CD4-positive, alpha-beta T cell (primary cell): ENCODE results near the gene CHD5. TPM values are rescaled to one million over a fixed set of nuclear protein-coding genes. Genes with fewer than 3 reads are reported as not detected.

Source experiments
- ATAC-seq: fragments of 200-7000 bp; cut with Tn5 transposase; one replicate; pipeline ENCODE4 v1.10.0; 2022; ENCODE audit warnings: mild to moderate bottlenecking; ENCODE audit not compliant: poor library complexity
- CTCF ChIA-PET: fragments of 350-600 bp; sonication (Branson Sonifier 250); formaldehyde crosslinking; loops from one replicate; lab custom pipeline; 2021; ENCODE audit warnings: antibody characterized with exemption, inconsistent platforms; lab: Charles Lee
- POLR2A ChIA-PET: fragments of 350-600 bp; sonication (Branson Sonifier 250); formaldehyde crosslinking; loops from one replicate; lab custom pipeline; 2021; ENCODE audit warnings: antibody characterized with exemption, inconsistent platforms; lab: Charles Lee
- DNase-seq, 14 experiments: peaks; one replicate each; pipeline ENCODE4 v3.0.0-alpha.2; 2013 to 2020; ENCODE audit warnings: mixed read lengths in 2 of 14
- H3K27ac ChIP-seq, 2 donors: one replicate each; pipeline versions ENCODE4 v1.5.1 to v1.7.0; 2013; ENCODE audit warnings: low read length in 2 of 2, low read depth in 1 of 2, mild to moderate bottlenecking in 1 of 2
- H3K27me3 ChIP-seq, 2 experiments: 1 replicate in 1 of 2; 2 replicates in 1 of 2; pipeline versions ENCODE4 v1.6.1 to v1.7.0; 2013; ENCODE audit warnings: low read length in 2 of 2, control low read depth in 1 of 2, mild to moderate bottlenecking in 1 of 2, moderate library complexity in 1 of 2; ENCODE audit not compliant: insufficient read depth in 2 of 2, control insufficient read depth in 1 of 2
- H3K36me3 ChIP-seq: one replicate; pipeline ENCODE4 v1.6.1; 2013; ENCODE audit warnings: low read length, control low read depth; ENCODE audit not compliant: insufficient read depth
- H3K4me1 ChIP-seq: one replicate; pipeline ENCODE4 v1.6.1; 2013; ENCODE audit warnings: low read length, control low read depth; ENCODE audit not compliant: insufficient read depth
- H3K4me3 ChIP-seq: one replicate; pipeline ENCODE4 v1.5.1; 2013; ENCODE audit warnings: mild to moderate bottlenecking, low read length, moderate library complexity
- H3K9me3 ChIP-seq, 2 experiments: 1 replicate in 1 of 2; 2 replicates in 1 of 2; pipeline versions ENCODE4 v1.6.1 to v1.7.0; 2013; ENCODE audit warnings: low read length in 2 of 2, mild to moderate bottlenecking in 2 of 2, control low read depth in 1 of 2, moderate library complexity in 1 of 2; ENCODE audit not compliant: control insufficient read depth in 1 of 2, insufficient read depth in 1 of 2
- H3K27ac Mint-ChIP-seq: one replicate; pipeline ENCODE4 v1.8.0; 2020; ENCODE audit warnings: mixed read lengths
- H3K27me3 Mint-ChIP-seq: one replicate; pipeline ENCODE4 v1.8.0; 2021; ENCODE audit warnings: mixed read lengths
- H3K36me3 Mint-ChIP-seq: one replicate; pipeline ENCODE4 v1.8.0; 2021; ENCODE audit warnings: low read depth, mixed read lengths
- H3K4me1 Mint-ChIP-seq: one replicate; pipeline ENCODE4 v1.8.0; 2021; ENCODE audit warnings: low read depth, mixed read lengths
- H3K4me3 Mint-ChIP-seq: one replicate; pipeline ENCODE4 v1.8.0; 2020; ENCODE audit warnings: mild to moderate bottlenecking, mixed read lengths
- H3K9me3 Mint-ChIP-seq: one replicate; pipeline ENCODE4 v1.8.0; 2020; ENCODE audit warnings: mixed read lengths
- CTCF ChIP-seq: fragments of 200-600 bp; IDR thresholded peaks from one replicate; pipeline ENCODE4 v1.8.0; 2022; ENCODE audit warnings: antibody characterized with exemption, mild to moderate bottlenecking
- intact Hi-C, 2 experiments: fragments of 100-400 bp; cut with DNase I in 1 of 2; cut with micrococcal nuclease in 1 of 2; formaldehyde crosslinking; loops; one replicate each; pipeline versions ENCODE4 v1.15.1 to v1.9.0; 2023 to 2025; cut with DNase I, micrococcal nuclease
- total RNA-seq, 174 experiments: library from RNA in 2 of 174; stranded (reverse) in 2 of 174; gene quantifications; one replicate each; pipeline ENCODE4 v1.2.3 and lab custom pipeline; 2021 to 2026

CHD5 gene
- total RNA-seq, 2 experiments from 2014 or later, result 0.25 to 0.34 TPM

DNA sequence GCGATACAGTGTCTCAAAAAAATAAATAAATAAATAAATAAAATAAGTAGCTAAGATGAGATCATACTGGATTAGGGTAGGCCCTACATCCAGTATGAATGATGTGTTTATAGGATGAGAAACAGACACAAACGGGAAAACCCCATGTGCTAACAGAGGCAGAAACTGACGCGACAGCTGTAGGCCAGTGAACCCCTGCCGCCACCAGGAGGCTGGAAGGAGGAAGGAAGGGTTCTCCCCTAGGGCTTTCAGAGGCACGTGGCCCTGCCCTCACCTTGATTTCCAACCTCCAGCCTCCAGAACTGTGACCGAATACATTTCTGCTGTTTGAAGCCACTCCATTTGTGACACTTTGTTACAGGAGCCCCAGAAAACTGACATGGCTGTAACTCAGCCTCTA lies 38.5 kb downstream of the CHD5 start:
- Mint-ChIP-seq H3K4me1 (no peaks in the 10 kb centered on the region), H3K36me3 (no peaks in the 10 kb centered on the region), H3K27ac (no peak overlapping the region), H3K27me3 (no peaks in the 10 kb centered on the region), H3K9me3 (no peaks in the 10 kb centered on the region), H3K4me3 (no peak overlapping the region)
- H3K9me3 ChIP-seq, result no peaks in the 10 kb centered on the region
- H3K27me3 ChIP-seq, result peaks cover 0 to 2% of the 10 kb centered on the region in 2 experiments
- TF ChIP-seq CTCF, result no peak
- peak in 2 of 14 experiments; percentile 23 to 42 for DNase-seq
- H3K4me3 ChIP-seq, result no peak overlapping the region
- H3K27ac ChIP-seq, result no peak overlapping the region
- intact Hi-C loops, result no loop called here
- no peaks in the 10 kb centered on the region for H3K36me3 ChIP-seq
- no peak for ATAC-seq
- CTCF ChIA-PET, result no interaction called here
- H3K4me1 ChIP-seq, result no peaks in the 10 kb centered on the region
- POLR2A ChIA-PET, result no interaction called here

GRCh38 chr1:6140413-6140812 lies 39.7 kb downstream of the CHD5 start:
- H3K4me3 ChIP-seq, result no peak overlapping the region
- Mint-ChIP-seq H3K4me1 (no peaks in the 10 kb centered on the region), H3K27me3 (no peaks in the 10 kb centered on the region)

DNA sequence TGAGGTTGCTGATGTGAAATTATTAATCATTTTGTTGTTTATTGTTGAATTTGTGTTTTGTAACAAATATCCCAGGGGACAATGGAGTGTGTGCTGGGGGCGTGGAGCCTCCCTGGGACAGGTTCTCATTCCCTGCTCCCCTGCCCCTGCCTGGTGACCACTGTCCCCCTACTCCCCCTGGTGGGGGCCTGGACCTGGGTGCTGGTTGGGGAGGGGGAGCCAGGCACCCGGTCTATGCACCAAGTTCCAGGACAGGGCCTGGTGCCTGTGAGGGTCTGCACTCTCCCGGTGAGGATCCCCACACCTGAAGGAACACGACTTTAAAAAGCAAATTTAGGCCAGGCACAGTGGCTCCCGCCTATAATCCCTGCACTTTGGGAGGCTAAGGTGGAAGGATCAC lies 42.4 kb downstream of the CHD5 start:
- peaks cover 0 to 3% of the 10 kb centered on the region in 2 experiments for H3K9me3 ChIP-seq
- no peaks in the 10 kb centered on the region for H3K27me3 ChIP-seq
- no peaks in the 10 kb centered on the region for H3K4me1 Mint-ChIP-seq
- no peak for TF ChIP-seq CTCF
- H3K4me1 ChIP-seq, result no peaks in the 10 kb centered on the region
- no peak overlapping the region for H3K4me3 ChIP-seq
- H3K27me3 Mint-ChIP-seq, result no peaks in the 10 kb centered on the region
- ChIA-PET POLR2A (no interaction called here), CTCF (no interaction called here)
- H3K27ac Mint-ChIP-seq, result no peak overlapping the region
- no peak overlapping the region for H3K4me3 Mint-ChIP-seq
- no peaks in the 10 kb centered on the region for H3K36me3 ChIP-seq
- DNase-seq (no peak), ATAC-seq (no peak)
- H3K27ac ChIP-seq, result no peak overlapping the region
- no peaks in the 10 kb centered on the region for H3K36me3 Mint-ChIP-seq
- no peaks in the 10 kb centered on the region for H3K9me3 Mint-ChIP-seq
- intact Hi-C loops, result no loop called here

More at GRCh38 chr1:6140413-6140812, 39.7 kb downstream of the CHD5 start:
- H3K27ac Mint-ChIP-seq, result no peak overlapping the region
- no peaks in the 10 kb centered on the region for H3K27me3 ChIP-seq
- no peak overlapping the region for H3K4me3 Mint-ChIP-seq
- H3K36me3 Mint-ChIP-seq, result no peaks in the 10 kb centered on the region
- ChIA-PET POLR2A (no interaction called here), CTCF (no interaction called here)
- DNase-seq, result no peak
- H3K9me3 ChIP-seq, result no peaks in the 10 kb centered on the region
- intact Hi-C loops, result no loop called here
- no peaks in the 10 kb centered on the region for H3K4me1 ChIP-seq
- H3K36me3 ChIP-seq, result no peaks in the 10 kb centered on the region
- H3K27ac ChIP-seq, result no peak overlapping the region
- no peak for ATAC-seq
- H3K9me3 Mint-ChIP-seq, result no peaks in the 10 kb centered on the region
- no peak for TF ChIP-seq CTCF
